ENCODE data around the gene DPH1. TPM values are rescaled to one million over a fixed set of nuclear protein-coding genes. Genes with fewer than 3 reads are reported as not detected.

Gene DPH1
- polyA plus RNA-seq, 5 donors = 38.3 to 54.3 (median 47.8) TPM

DNA sequence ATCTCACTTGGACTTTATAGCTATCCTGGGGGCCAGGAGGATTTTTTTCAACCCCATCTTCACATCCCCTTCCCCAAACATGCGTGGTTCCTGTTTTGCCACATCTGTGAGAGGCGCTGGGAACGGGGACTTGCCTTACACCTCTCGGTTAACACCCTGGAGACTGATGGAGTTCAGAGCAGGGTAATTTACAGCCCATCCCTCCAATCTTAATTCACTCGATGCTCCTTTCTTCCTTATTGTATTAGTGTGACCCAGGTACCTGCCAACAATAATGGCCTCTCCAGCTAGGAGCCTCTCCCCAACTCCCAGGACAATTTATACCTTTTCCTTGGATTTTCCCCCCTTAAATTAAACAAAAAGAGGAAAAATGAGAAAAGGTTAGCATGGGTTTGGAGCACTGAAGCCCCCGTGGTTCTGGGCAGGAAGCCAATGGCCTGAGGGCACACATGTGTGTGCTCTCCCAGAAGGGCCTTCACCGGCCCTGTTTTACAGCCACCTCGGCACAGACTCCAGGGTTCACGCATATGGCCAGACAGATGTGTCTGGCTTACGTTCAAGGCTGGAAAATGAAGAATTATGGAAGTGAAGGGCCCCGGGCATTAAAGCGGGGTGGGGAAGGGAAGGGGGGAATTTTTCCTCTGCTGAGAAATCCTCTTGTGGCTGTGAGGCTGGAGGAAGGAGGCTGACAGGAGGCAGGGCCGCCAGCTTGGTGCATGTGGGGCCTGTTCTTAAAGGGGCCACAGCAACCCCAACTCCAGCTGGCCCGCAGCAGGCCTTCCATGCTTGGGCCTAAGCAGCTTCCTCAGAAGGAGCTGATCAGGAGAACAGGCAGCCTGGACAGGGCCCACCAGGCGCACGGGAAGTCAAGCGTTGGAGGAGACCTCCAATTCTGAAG is 46.4 kb downstream of the DPH1 start:
- no peak for DNase-seq

DNA sequence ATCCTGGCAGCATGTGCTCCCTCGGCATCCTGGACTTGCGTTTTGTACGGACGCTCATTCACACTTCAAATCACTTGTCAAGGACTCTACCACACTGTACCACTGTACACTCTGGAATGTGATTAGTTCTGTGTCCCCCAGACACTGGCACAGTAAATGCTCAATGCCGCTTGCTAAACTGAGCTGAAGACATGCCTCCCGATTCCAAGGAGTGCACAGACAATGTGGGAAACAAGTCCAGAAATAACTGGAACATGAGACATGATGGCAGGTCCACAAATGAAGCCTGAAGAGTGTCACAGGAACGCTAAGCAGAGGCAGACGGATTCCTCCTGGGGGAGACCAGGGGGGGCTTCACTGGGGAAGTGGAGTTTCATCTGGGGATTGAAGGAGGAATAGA is 47.1 kb downstream of the DPH1 start:
- no peak for DNase-seq

DNA sequence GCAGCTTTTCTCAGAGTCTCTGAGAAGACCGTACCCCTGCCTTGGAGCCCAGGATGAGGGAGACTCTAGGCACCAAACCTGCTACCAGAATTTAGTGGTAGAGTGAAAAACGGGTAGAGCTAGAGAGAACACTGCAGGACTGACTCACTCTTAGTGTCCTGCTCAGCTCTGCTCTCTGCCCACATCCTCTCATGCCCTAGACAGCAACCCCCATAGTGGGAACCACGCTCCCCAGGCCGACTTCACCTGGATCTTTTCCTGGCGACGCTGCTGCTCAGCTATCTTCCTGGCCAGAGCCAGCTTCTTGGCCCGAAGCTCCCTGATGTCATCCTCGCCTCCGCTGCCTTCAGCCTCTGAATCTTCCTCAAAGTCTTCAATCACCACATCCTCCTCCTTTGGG is 51.6 kb downstream of the DPH1 start:
- DNase-seq = no peak

DNA sequence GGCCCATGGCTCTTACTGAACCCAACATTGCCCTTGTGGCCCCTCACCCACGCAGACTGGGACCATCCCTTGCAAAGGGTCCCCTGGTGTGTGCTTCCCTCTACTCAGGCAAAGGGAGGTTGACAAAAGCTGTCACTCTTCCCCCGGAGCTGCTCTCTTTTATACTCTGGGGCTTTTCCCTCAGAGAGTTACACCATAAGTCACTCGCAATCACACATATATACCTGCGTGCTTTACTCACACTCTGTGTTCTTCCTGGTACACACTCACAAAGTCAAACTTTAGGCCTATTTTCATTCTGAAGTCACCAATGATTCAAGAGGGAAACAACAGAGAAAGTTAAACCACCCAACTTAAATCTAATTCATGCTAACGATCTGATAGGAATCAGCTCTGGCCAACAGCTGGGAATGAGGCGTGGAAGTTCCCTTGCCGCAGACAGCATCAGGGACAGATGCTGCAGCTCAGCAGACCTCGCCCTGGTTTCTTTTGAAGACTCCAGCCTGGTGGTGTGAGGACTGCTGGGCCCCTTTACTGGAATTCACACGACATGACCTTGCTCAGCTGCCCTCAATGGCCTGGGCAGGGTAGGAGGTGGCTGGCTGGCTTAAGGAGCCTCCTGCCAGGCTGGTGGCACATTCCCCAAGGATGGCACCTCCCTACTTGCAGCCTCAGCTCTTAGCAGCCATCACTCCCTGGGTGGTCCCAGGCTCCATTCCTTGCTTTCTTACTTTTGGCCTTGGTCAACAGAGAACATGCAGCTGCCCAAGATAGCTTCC is 52.2 kb downstream of the DPH1 start:
- no peak for DNase-seq

DNA sequence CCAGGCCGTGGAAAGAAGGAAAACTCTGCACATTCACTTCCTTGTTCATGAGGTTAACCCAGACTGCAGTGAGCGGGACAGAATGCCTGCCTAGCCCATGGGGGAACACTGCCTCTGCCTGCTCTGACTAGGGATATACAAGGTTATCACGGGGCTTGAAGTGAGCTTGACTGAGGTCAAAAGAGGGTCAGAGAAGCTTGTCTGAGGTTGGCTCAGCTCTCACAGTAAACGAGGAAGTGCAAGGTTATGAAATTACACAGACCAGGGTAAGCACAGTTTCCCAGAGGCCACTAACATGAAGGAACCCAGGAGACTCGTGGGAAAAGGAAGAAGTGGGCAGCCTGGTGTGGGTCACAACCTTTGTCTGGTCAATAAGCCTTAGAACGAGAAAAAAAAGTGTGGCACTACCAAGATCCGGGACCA is 53.7 kb downstream of the DPH1 start:
- no peak for DNase-seq

DNA sequence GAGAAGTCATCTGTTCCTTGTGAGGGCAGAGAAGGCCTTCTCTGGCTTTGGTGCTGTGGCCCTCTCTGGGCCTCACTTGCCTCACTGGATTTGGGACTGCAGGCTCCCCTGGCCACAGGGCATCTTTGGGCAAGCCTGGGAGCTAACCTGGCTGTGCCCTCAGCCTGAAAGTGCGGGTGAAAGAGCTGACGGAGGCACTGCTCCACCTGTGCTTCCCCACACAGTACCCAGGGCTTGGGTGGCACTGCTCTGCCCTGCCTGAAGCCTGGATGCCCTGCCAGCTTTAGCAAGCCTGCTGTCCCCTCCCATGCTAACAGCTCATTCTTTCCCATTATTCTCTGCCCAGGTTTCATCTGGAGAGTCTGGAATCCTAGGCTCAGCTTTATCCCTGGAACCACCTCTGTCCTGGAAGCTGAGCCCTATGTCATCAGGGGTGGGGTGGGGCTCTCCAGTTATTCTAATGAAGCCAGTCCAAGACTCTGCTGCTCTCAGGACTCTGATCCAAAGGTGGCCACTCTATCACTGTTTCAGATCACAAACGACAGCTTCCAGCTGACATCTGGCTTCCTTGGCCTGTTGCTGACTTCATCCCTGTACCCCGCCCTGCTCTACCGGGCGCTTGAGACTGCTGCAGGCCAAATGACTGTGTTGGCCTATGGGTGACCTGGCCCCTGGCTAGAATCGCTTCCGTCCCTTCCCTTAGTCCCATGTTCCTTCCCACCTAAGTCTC is 54.2 kb downstream of the DPH1 start:
- DNase-seq = no peak

DNA sequence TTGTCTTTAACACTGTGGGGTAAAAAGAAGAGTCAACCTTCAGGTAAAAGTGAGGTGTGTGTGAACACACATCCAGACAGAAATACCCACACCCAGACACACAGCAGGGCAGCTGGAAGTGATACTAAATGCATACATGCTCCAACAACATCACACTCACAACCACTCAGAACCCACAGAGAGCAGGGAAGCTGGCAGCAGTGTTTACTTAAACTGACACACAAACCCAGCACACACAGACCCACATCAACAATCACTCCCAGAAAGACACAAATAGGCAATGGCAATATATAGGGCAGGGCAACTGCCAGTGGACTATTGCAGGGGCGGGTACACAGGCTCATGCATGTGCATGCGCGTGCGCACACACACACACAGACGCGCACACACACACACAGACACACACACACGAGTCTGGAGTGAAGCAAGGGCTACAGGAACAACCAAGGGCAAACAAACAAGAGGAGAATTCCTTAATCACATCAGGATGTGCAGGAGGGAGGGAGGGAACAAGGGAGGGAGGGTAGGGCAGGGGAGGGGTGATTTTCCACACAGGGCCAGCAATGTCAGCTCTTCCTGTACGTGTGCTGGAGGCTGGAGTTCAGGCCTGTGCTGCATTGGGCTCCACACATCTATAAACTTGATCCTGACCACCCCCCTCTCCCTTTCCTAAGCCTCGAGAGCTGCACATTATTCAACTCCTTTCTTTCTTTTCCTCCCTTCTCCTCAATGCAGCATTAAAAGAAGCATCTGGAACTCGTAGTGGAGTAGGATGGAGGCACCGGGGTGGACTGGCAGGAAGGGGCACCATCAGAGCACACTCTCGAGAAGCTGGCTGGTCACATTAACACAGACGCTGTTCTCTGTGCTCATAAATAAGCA is 55.1 kb downstream of the DPH1 start:
- no peak for DNase-seq

DNA sequence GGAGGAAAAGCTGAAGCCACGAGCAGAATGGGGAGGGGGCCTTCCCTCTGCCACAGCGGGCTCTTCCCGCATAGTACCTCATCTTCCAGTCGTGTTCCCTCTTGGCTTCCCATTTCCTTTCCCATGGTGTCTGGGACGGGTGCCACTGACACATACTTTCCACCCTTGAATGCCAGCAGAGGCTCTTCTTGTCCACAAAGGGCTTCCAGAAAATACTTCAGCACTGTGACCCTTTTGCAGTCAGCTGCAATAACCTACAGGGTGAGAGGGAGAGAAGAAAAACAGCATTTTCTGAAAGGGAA is 55.6 kb downstream of the DPH1 start:
- no peak for DNase-seq

DNA sequence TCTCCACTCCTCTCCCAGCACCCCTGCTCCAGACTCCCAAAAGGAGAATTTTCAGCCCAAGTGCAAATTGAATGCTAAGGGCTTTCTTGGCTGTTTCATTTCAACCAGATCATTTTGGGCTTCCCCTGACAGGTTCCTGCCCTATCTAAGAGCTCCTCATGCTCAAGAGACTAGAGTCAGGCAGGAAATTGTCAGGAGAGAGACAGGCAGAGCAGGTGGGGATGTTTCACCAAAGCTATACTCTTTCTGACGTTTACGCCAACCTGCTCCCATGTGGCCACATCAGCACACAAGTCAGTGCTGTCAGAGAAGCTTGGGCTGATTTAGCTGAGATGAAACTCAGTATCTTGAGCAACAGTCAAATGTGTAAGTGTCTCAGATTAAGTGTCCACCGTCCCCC is 56.4 kb downstream of the DPH1 start:
- DNase-seq = no peak

DNA sequence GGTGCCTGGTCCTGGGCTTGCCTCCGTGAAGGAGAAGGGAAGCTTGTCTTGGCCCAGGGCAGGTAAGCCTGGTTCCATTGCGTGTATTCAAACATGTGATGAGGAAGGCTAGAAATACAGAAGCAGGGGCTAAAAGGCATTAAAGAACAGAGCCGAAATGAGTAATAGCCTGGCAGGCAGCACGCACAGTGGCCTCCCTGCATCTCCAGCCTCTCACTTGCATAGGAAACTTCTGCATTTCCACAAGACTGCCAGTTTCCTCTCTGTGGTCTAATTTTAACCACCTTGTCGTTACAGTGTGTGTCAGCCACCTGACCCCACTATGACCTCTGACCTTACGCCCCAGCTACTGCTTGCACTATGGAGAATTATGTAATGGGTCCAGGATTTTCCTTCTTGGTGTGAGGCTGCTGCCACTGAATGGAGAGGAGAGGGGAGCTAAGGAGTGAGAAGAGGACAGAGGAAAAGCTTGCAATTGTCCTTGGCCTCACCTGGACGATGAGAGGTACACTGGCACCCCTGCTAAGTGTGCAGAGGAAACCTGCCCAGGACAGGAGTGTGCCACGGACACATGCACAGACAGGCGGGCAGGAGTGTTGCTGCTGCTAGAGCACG is 57.8 kb downstream of the DPH1 start:
- DNase-seq = no peak

DNA sequence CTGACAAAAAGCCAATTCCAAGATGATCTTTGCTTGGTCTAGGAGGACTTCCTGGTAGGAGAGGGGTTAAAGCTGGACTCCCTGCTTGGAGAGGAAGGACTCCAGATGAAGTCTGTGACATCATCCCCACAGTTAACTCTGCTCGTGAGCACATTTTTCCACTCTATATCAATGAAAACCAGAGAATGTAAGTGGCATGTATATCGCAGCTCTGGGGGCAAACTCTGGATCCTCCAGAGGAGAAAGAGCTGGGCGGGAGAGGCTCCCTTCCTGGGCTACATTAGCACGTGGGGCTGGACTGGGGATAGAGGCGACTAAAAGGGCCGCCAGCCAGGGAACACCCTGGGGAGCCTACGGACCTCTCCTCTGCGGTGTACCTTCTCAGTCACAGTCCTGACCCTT is 59.1 kb downstream of the DPH1 start:
- no peak for DNase-seq

DNA sequence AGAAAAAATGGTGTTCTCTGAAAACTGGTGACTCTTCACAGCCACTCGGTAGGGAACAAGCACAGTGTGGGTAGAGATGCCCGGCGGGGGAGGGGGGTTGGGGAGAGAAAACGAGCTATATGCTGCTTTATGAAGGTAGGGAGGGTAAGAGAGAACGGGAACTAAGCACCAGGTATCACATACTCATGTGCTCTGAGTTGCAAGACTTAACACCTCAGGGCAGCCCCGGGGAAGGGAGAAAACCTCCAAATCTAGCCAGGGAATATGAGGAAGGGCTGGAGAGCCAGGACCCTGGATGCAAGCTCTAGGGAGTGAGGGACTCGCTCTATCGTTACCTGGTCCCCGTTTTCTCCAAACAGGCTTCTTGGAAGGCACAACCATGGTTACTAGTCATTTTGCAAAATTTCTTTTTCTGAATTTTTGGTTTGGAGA is 60.3 kb downstream of the DPH1 start:
- no peak for DNase-seq

DNA sequence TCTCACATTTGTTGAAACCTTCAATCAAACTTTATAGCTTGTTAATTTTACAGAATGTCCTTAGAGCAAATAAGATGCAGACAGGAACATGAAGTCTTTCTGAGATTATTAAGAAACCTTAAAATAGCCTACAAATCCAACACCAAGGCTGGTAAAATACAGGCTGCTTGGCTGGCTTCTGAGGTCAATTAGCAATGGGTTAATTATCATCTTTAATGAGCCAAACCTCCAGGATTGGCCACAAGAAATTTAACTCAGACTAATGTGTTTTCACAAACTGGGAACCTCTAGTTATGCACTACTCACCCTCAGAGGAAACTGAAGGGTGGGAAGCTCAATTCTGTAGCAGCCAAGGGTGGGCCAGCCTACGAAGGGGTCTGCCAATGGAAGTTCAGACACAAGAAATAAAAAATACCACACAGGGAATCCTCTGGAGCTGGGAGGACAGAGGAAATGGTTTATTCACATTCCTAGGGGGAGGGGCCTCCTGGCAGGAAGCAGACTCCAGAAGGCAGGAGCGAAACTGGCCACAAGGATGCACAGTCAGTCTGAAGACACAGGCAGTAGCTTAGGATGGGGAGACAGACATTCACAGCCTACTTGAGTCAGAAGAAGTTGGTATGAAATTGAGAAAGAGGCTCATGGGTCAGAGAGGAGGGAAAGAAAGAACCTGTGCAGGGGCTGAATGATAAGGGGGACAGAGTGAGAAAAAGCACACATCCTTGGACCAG is 61.0 kb downstream of the DPH1 start:
- DNase-seq = no peak

DNA sequence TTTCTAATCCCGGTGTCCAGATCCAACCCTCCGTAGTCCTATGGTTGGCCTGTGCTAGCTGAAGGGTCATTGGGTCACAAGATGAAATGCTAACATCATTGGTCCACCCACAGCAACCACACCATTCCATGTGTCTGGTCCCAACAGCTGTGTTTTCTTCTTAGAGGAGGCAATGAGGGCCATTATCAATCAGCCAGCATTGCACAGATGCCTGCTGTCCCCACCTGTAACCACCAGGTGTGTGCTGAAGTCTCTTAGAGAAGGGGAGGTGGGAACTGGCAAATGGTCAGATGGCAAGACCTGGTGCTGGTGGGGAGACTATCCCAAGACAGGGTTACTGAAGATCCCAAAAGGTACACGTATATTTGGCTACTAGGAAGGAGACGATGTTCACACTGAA is 62.3 kb downstream of the DPH1 start:
- no peak for DNase-seq

DNA sequence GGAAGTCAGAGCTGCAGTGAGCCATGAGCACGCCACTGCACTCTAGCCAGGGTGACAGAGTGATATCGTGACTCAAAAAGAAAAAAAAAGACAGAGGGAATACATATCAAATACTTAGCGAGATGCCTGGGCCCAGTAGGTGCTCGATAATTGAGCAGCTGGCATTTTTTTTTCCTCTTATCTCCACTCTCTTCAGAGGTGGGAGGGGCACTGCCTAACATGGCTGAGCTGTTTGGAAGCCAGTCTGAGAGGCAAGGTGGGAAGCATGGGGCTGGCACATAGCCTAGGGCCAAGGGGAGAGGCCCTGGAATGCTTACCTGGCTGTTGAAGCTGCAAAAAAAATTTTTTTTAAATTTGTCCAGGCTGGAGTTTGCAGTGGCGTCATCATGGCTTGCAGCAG is 63.4 kb downstream of the DPH1 start:
- no peak for DNase-seq

Other genes with a start within 250 kb of the DPH1 start
- gene SMYD4, start 200.3 kb upstream of the DPH1 start, polyA plus RNA-seq (ENCODE audit: insufficient read depth in 1 of 5, insufficient read length in 5 of 5, low replicate concordance in 1 of 5) = 10 to 100 TPM; 16.4 to 23.5 (median 19.1) TPM
- 100 to 1,000 TPM; 121 to 149 (median 129) TPM for gene RPA1, start 200.1 kb upstream of the DPH1 start, polyA plus RNA-seq (ENCODE audit: insufficient read depth in 1 of 5, insufficient read length in 5 of 5, low replicate concordance in 1 of 5)
- 1 to 10 TPM in 1 of 5 donors, under 1 TPM in 4; 0.34 to 1.1 (median 0.44) TPM for gene RTN4RL1, start 4.8 kb upstream of the DPH1 start, polyA plus RNA-seq (ENCODE audit: insufficient read depth in 1 of 5, insufficient read length in 5 of 5, low replicate concordance in 1 of 5)
- 10 to 100 TPM in 2 of 5 donors, 1 to 10 TPM in 3; 6.8 to 17.5 (median 9.2) TPM for gene OVCA2, start 11.9 kb downstream of the DPH1 start, polyA plus RNA-seq (ENCODE audit: insufficient read depth in 1 of 5, insufficient read length in 5 of 5, low replicate concordance in 1 of 5)
- 10 to 100 TPM; 15.1 to 51.9 (median 24.4) TPM for gene HIC1, start 24.9 kb downstream of the DPH1 start, polyA plus RNA-seq (ENCODE audit: insufficient read depth in 1 of 5, insufficient read length in 5 of 5, low replicate concordance in 1 of 5)

Data from right lung (tissue), 5 donors.